WTC11 (cell line): ENCODE measurements around the gene NDUFV2. TPM values are rescaled to one million over a fixed set of nuclear protein-coding genes. Genes with fewer than 3 reads are reported as not detected.

Experiments
- ATAC-seq: fragments of 200-7000 bp; cut with Tn5 transposase; 2 replicates; pipeline ENCODE4 v1.10.0; 2021; ENCODE audit warnings: mild to moderate bottlenecking, moderate library complexity
- CTCF ChIA-PET: fragments of 300-600 bp; sonication (Branson Sonifier 250); formaldehyde crosslinking; loops from one replicate; lab custom pipeline; 2021; ENCODE audit warnings: antibody characterized with exemption; lab: Charles Lee
- POLR2A ChIA-PET: fragments of 350-600 bp; sonication (Branson Sonifier 250); formaldehyde crosslinking; loops from one replicate; lab custom pipeline; 2021; ENCODE audit warnings: antibody characterized with exemption; lab: Charles Lee
- DNase-seq: peaks from one replicate; pipeline ENCODE4 v3.0.0; 2021; ENCODE audit warnings: low spot score
- H3K27ac Mint-ChIP-seq: 2 replicates; pipeline ENCODE4 v1.8.0; 2021; ENCODE audit warnings: mixed read lengths
- H3K27me3 Mint-ChIP-seq: 2 replicates; pipeline ENCODE4 v1.8.0; 2021; ENCODE audit warnings: low read depth, mild to moderate bottlenecking, moderate library complexity, mixed read lengths
- H3K36me3 Mint-ChIP-seq: 2 replicates; pipeline ENCODE4 v1.8.0; 2021; ENCODE audit warnings: mixed read lengths
- H3K4me1 Mint-ChIP-seq: 2 replicates; pipeline ENCODE4 v1.8.0; 2022; ENCODE audit warnings: mixed read lengths
- H3K4me3 Mint-ChIP-seq: 2 replicates; pipeline ENCODE4 v1.8.0; 2021; ENCODE audit warnings: mild to moderate bottlenecking, moderate library complexity, mixed read lengths
- H3K9me3 Mint-ChIP-seq: 2 replicates; pipeline ENCODE4 v1.8.0; 2021; ENCODE audit warnings: mixed read lengths
- AR ChIP-seq: fragments of 250-450 bp; sonication (Bioruptor Pico); IDR thresholded peaks from 2 replicates; pipeline ENCODE4 v1.9.0; 2021; ENCODE audit warnings: mild to moderate bottlenecking
- CBFB ChIP-seq: sonication (generic); formaldehyde crosslinking; IDR thresholded peaks from 2 replicates; pipeline ENCODE4 v1.8.1; 2022; ENCODE audit warnings: mild to moderate bottlenecking, low read depth, missing genetic modification reagents
- E2F1 ChIP-seq: sonication (generic); formaldehyde crosslinking; IDR thresholded peaks from 2 replicates; pipeline ENCODE4 v1.8.0; 2022; ENCODE audit warnings: mild to moderate bottlenecking, missing genetic modification reagents
- ELF4 ChIP-seq: sonication (generic); formaldehyde crosslinking; IDR thresholded peaks from 2 replicates; pipeline ENCODE4 v1.8.1; 2022; ENCODE audit warnings: low read depth, mild to moderate bottlenecking, moderate library complexity, missing genetic modification reagents
- EMX1 ChIP-seq: fragments of 250-450 bp; sonication (Bioruptor Pico); IDR thresholded peaks from 2 replicates; pipeline ENCODE4 v1.8.0; 2021; ENCODE audit warnings: mild to moderate bottlenecking
- ESRRA ChIP-seq: sonication (generic); formaldehyde crosslinking; IDR thresholded peaks from 2 replicates; pipeline ENCODE4 v1.8.1; 2022; ENCODE audit warnings: mild to moderate bottlenecking, missing genetic modification reagents, borderline replicate concordance
- ETV6 ChIP-seq: sonication (generic); formaldehyde crosslinking; IDR thresholded peaks from 2 replicates; pipeline ENCODE4 v1.8.1; 2022; ENCODE audit warnings: mild to moderate bottlenecking, missing genetic modification reagents
- OVOL2 ChIP-seq: fragments of 250-450 bp; sonication (Bioruptor Pico); IDR thresholded peaks from 2 replicates; pipeline ENCODE4 v1.9.0; 2021; ENCODE audit warnings: mild to moderate bottlenecking, borderline replicate concordance
- PRDM15 ChIP-seq: sonication (generic); formaldehyde crosslinking; IDR thresholded peaks from 2 replicates; pipeline ENCODE4 v1.8.0; 2022; ENCODE audit warnings: missing genetic modification reagents
- TEAD1 ChIP-seq: sonication (generic); formaldehyde crosslinking; IDR thresholded peaks from 2 replicates; pipeline ENCODE4 v1.8.0; 2022; ENCODE audit warnings: mild to moderate bottlenecking, missing genetic modification reagents
- USF2 ChIP-seq: sonication (generic); formaldehyde crosslinking; IDR thresholded peaks from 2 replicates; pipeline ENCODE4 v1.8.1; 2023; ENCODE audit warnings: mild to moderate bottlenecking, missing genetic modification reagents, moderate library complexity
- ZMAT4 ChIP-seq: fragments of 250-450 bp; sonication (Bioruptor Pico); IDR thresholded peaks from 2 replicates; pipeline ENCODE4 v1.9.0; 2021; ENCODE audit warnings: mild to moderate bottlenecking
- ZNF219 ChIP-seq: sonication (generic); formaldehyde crosslinking; IDR thresholded peaks from 2 replicates; pipeline ENCODE4 v1.8.0; 2023; ENCODE audit warnings: missing genetic modification reagents, mild to moderate bottlenecking, borderline replicate concordance
- ZNF425 ChIP-seq: fragments of 250-450 bp; sonication (Bioruptor Pico); conservative IDR thresholded peaks from 2 replicates; pipeline ENCODE4 v1.9.0; 2021; ENCODE audit warnings: mild to moderate bottlenecking
- ZNF671 ChIP-seq: fragments of 250-450 bp; sonication (Bioruptor Pico); IDR thresholded peaks from 2 replicates; pipeline ENCODE4 v1.8.0; 2021; ENCODE audit warnings: mild to moderate bottlenecking
- total RNA-seq: library from RNA; stranded (reverse); gene quantifications from 3 replicates; pipeline ENCODE4 v1.2.3, GENCODE V29; 2021
- TF ChIP-seq, protein P1 (sequence below): fragments of 200-600 bp; IDR thresholded peaks from 2 replicates; pipeline ENCODE4 v1.8.0; 2022; ENCODE audit warnings: antibody characterized with exemption
- TF ChIP-seq, protein P2 (sequence below): sonication (generic); formaldehyde crosslinking; IDR thresholded peaks from 2 replicates; pipeline ENCODE4 v1.8.1; 2023; ENCODE audit warnings: mild to moderate bottlenecking, moderate library complexity, missing genetic modification reagents

The NDUFV2 gene
- total RNA-seq, 1 experiment from 2014 or later: 192 TPM

DNA sequence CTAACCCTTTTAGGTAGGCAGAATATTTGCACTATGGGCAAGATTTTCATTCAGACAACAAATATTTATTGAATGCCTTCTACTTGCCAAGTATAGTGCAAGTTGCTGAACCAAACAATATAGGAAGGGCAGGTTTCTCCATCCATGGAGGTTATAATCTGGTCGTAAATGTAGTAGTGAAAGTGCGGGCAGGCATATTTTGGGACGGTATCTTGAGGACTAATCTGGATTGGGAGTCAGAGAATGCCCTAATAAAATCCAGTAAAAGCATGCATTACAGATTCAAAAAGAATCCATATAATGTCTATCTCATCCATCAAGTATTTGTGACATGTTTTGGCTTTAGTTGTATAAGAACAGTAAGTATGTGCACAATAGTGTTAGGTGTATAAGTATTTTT lies 1.7 kb upstream of the NDUFV2 start:
- DNase-seq (no peak), ATAC-seq (no peak)
- H3K27me3 Mint-ChIP-seq: no peaks in the 10 kb centered on the region; the same call in 1 of the 2 replicates
- H3K4me3 Mint-ChIP-seq: no peak overlapping the region
- no peaks in the 10 kb centered on the region for H3K36me3 Mint-ChIP-seq
- no peak for TF ChIP-seq EMX1 (CRISPR knock-in tag)
- TF ChIP-seq CBFB (CRISPR knock-in tag): no peak
- TF ChIP-seq, protein P1, sequence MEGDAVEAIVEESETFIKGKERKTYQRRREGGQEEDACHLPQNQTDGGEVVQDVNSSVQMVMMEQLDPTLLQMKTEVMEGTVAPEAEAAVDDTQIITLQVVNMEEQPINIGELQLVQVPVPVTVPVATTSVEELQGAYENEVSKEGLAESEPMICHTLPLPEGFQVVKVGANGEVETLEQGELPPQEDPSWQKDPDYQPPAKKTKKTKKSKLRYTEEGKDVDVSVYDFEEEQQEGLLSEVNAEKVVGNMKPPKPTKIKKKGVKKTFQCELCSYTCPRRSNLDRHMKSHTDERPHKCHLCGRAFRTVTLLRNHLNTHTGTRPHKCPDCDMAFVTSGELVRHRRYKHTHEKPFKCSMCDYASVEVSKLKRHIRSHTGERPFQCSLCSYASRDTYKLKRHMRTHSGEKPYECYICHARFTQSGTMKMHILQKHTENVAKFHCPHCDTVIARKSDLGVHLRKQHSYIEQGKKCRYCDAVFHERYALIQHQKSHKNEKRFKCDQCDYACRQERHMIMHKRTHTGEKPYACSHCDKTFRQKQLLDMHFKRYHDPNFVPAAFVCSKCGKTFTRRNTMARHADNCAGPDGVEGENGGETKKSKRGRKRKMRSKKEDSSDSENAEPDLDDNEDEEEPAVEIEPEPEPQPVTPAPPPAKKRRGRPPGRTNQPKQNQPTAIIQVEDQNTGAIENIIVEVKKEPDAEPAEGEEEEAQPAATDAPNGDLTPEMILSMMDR: no peak
- TF ChIP-seq E2F1 (CRISPR knock-in tag): no peak
- TF ChIP-seq AR (CRISPR knock-in tag): no peak
- no peak for TF ChIP-seq TEAD1 (CRISPR knock-in tag)
- TF ChIP-seq PRDM15: no peak
- TF ChIP-seq OVOL2 (CRISPR knock-in tag): no peak
- no peak for TF ChIP-seq ELF4 (CRISPR knock-in tag)
- no peak for TF ChIP-seq ETV6 (CRISPR knock-in tag)
- no peak for TF ChIP-seq ESRRA (CRISPR knock-in tag)
- TF ChIP-seq, protein P2, sequence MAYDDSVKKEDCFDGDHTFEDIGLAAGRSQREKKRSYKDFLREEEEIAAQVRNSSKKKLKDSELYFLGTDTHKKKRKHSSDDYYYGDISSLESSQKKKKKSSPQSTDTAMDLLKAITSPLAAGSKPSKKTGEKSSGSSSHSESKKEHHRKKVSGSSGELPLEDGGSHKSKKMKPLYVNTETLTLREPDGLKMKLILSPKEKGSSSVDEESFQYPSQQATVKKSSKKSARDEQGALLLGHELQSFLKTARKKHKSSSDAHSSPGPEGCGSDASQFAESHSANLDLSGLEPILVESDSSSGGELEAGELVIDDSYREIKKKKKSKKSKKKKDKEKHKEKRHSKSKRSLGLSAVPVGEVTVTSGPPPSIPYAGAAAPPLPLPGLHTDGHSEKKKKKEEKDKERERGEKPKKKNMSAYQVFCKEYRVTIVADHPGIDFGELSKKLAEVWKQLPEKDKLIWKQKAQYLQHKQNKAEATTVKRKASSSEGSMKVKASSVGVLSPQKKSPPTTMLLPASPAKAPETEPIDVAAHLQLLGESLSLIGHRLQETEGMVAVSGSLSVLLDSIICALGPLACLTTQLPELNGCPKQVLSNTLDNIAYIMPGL (CRISPR knock-in tag): no peak
- no peak for TF ChIP-seq ZMAT4 (CRISPR knock-in tag)
- no peak for TF ChIP-seq ZNF219 (CRISPR knock-in tag)
- no peak for TF ChIP-seq ZNF671 (CRISPR knock-in tag)
- no peak for TF ChIP-seq USF2 (CRISPR knock-in tag)
- TF ChIP-seq ZNF425: no peak
- H3K4me1 Mint-ChIP-seq: peaks cover 47% of the 10 kb centered on the region
- no peaks in the 10 kb centered on the region for H3K9me3 Mint-ChIP-seq
- ChIA-PET CTCF (interaction anchor here (0.6 kb wide), 1 partner anchor 295 kb away, joined by 5 read pairs; no protein-coding TSS in a partner anchor), POLR2A (no interaction called here)
- H3K27ac Mint-ChIP-seq: no peak overlapping the region
